PFSK-1 (cell line): ENCODE results near the gene ATAD3B.

Experiments used
- POLR2AphosphoS5 ChIP-seq: IDR thresholded peaks from 2 replicates; pipeline ENCODE4 v1.6.1; 2012; ENCODE audit warnings: low read depth, mild to moderate bottlenecking, control low read depth, low read length, moderate library complexity
- REST ChIP-seq, 2 experiments: IDR thresholded peaks; 2 replicates each; pipeline versions ENCODE4 v1.6.1 to v1.8.0; 2011 to 2012; ENCODE audit warnings: low read depth in 2 of 2, low read length in 2 of 2, control low read depth in 1 of 2, inconsistent platforms in 1 of 2, mild to moderate bottlenecking in 1 of 2, moderate library complexity in 1 of 2; ENCODE audit not compliant: insufficient read depth in 1 of 2
- TAF1 ChIP-seq: IDR thresholded peaks from 2 replicates; pipeline ENCODE4 v1.6.1; 2012; ENCODE audit warnings: low read length, control low read depth, borderline replicate concordance; ENCODE audit not compliant: insufficient read depth

GRCh38 chr1:1482856-1483255, 11.3 kb downstream of the ATAD3B start:
- no peak for TF ChIP-seq POLR2AphosphoS5
- TF ChIP-seq TAF1 = no peak
- TF ChIP-seq REST (IDR thresholded peaks at IDR 0.05; ENCODE audit: insufficient read depth in 1 of 2, low read depth in 2 of 2, low read length in 2 of 2) = no peak
